ENCODE data around the gene PEAK1.
"Not testable (repeated sequence)": the region's sequence is repeated elsewhere in the genome, so short reads cannot be mapped to it uniquely, and the experiment has no call there.

PEAK1 gene

DNA sequence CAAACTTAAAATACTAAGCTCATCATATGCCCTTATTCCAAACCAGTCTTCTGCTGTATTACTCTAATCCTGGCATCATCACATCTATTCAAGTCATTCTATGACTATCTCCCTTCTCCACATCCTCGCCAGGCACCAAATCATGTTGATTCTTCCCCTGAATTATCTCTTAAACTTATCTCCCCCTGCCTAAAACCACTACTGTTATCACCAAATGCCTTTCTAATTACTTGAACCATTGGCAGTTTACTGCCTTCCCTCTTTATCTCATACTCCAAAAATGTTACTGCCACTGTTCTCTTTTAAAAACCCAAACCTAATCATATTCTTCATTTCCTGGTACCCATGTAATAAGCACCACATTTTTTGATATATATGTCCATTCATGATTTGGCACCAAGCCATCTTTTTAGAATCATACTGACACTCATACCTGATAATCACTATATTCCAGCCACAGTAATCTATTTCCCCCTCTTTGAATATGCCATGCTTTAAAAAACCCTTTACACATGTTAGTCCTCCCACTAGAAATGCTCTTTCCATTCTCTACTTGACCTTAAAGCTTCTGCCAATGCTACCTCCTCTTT lies 126.8 kb downstream of the PEAK1 start:
- no peak for DNase-seq

GRCh38 chr15:77291107-77291506 lies 128.8 kb downstream of the PEAK1 start:
- no peak for DNase-seq

- no peak for DNase-seq
These were observed 132.5 kb downstream of the PEAK1 start for GRCh38 chr15:77287385-77287784.

DNA sequence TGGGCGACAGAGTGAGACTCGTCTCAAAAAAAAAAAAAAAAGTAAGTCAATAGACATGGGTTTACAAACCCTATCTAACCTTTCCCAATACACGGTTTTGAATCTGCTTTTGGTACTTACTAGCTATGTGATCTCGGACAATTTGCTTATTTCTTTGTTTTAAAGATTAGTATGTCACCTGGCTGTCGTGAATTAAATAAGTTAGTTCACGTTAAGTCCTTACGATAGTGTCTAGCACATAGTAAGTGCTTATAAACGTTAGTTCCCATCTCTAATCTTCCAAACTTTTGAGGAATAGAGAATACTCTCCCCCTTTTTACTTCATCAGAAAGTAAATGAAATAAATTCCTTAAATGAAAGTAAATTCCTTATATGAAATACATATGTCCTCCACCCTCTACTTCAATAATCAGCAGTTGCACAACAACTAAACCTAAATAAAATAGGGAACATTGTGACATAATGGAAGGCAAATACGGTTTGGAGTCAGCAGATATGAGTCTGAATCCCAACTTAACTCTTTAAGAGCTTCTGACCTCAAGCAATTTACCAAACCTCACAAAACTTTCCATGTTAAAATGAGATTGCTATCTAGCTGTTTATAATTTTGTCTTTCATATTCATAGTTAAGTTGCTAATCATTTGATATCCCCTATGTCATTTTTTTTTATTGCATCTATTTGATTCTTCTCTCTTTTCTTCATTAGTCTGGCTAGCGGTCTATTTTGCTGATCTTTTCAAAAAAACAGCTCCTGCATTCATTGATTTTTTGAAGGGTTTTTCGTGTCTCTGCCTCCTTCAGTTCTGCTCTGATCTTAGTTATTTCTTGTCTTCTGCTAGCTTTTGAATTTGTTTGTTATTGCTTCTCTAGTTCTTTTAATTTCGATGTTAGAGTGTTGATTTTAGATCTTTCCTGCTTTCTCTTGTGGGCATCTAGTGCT lies 134.6 kb downstream of the PEAK1 start:
- DNase-seq: no peak

DNA sequence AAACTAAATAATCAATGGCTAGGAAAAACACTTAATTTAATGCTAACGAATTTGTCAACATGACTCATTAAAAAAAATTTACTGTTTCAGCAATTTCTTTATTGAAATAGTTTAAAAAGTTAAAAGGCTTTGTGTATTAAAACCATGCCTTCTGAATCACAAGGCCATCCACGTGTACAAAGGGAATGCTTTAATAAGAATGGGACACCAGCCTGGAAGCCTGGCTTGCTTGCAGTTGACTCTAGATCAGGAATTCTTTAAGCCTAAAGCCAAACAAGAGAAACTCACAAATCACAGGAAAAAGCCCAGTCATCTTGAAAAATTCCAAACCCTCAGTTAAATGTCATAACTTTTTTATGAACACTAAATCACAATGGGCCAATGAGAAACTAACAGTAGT lies 137.6 kb downstream of the PEAK1 start:
- no peak for DNase-seq

DNA sequence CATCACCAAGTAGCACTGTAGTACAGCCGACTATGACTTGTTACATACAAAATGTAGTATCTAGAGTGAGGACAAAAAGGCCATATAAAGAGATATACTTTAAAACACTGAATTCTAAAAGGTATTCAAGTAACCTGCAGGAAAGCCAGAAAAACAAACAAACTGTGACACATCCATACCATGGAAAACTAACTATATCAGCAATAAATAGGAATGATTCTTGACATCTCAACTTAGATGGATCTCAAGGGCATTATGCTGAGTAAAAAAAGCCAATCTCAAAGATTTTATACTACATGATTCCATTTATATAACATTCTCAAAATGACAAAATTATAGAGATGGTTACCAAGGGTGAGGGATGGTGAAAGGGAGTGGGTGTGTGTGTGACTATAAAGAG lies 143.0 kb downstream of the PEAK1 start:
- no peak for DNase-seq

GRCh38 chr15:77276096-77276495 lies 143.8 kb downstream of the PEAK1 start:
- no peak for DNase-seq

GRCh38 chr15:77273136-77273535 lies 146.8 kb downstream of the PEAK1 start:
- not testable (repeated sequence) for DNase-seq

DNA sequence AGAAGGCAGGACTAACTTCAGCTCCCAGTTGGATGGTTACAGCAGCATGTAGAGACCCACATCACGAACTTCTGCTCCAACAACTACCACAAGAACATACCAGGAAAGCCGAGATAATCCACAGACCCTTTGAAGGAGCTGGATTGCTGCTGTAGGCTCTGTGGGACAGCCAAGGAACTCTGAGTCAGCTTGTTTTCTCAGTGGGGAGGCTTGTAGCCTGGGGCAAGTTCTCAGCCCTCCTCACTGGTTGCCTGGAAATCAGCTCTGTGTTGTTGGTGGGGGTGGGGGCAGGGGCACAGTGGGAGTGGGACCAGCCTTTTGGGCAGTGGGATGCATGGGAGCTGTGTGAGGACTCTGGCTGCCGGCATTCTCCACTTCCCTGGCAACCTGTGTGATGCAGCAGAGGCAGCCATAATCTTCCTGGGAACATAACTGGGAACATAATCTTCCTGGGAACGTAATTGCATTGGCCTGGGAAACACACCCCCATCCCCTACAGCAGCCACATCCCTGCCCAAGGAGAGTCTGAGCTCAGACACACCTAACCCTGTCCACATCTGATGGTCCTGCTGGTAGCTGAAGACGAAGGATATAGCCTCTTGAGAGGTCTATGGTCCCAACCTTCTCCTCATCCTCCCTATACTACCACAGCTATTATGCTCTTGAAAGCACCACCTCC lies 153.1 kb downstream of the PEAK1 start:
- no peak for DNase-seq

GRCh38 chr15:77255385-77255784 lies 164.5 kb downstream of the PEAK1 start:
- DNase-seq: no peak

DNA sequence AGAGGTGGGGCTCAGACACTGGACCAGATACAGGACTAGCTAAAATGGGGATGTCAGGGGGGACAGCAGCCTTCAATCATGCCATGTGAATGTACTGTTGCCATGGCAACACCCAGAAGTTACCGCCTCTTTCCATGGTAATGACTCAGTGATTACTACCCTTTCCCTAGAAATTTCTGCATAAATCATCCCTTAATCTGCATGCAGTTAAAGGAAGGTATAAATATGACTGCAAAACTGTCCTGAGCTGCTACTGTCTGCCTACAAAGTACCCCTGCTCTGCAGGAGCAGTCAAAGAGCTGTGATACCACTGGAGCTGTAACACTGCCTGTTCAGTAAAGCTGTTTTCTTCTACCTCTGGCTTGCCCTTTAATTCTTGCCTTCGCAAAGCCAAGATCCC lies 168.2 kb downstream of the PEAK1 start:
- no peak for DNase-seq

DNA sequence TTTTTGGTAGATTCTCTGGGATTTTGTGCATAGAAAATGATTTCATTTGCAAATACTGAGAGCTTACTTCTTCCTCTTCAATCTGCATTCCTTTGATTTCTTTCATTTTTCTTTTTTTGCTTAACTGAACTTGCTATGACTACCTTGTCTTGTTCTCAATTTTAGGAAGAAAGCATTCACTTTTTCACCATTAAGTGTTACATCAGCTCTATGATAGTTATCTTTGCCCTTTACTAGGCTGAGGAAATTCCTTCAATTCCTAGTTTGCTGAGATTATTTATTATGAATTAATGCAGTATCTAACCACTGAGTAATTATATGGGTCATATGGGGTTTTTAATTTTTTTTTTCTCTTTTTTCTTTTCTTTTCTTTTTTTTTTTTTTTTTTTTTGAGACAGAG lies 172.8 kb downstream of the PEAK1 start:
- no peak for DNase-seq

DNA sequence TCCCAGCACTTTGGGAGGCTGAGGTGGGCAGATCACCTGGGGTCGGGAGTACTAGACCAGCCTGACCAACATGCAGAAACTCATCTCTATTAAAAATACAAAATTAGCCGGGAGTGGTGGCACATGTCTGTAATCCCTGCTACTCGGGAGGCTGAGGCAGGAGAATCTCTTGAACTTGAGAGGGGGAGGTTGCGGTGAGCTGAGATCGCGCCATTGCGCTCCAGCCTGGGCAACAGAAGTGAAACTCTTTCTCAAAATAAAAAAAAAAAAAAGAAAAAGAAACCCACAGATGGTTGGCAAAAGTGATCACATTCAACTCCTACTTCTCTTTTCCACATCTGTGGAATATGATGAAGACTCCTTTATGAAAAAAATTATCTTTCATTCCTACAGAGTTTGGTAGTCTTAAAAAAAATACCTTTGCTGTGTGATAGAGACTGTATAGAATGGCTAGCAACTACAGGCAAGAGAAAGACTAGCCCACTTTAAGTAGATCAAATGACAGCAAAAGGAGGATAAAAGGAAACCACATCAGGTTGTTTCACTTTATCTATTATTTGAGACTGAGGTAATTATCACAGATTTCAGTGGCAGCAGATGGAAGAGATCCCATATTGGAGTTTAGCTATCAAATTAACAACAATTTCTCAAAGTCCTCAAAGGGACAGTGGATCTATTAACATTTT lies 176.0 kb downstream of the PEAK1 start:
- DNase-seq: no peak

DNA sequence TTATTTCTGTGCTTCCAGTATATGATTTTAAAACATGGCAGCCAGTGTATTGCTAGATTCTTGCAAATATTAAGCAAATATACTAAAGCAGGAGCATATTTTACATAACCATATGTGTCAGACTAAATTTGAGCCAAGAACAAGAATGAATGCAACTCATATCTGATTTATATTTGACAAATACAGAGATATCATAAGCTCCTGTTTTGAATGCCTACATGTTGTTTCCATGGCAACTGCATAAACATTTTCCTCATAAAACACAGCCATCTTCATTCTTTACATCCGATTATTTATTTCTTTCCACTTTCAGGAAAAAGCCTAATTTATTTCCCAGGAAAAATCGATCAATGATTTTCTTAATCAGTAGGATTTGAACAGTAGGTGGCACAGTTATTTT lies 176.8 kb downstream of the PEAK1 start:
- DNase-seq: no peak

- DNase-seq: no peak
These were observed 179.9 kb downstream of the PEAK1 start for GRCh38 chr15:77239882-77240608.

GRCh38 chr15:77235566-77235965 lies 184.3 kb downstream of the PEAK1 start:
- DNase-seq: no peak

DNA sequence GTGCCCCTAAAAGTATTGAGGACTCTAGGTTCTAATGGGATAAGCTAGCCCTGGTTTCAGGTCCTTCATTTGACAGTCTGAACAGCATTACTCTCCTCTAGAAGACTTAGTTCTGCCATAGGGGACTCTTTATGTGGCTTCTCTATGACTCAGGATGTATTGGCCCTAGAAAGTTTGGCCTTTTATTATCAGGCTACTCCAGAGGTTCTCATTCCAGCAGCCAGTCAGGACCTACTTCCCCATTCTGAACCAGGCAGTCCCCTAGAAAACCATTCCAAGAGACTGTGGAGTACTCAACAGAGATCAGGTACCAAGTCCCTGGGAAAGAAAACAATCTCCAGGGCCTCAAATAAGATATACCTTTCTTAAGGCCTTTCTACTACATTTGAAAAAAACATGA lies 191.1 kb downstream of the PEAK1 start:
- no peak for DNase-seq

GRCh38 chr15:77226652-77227051 lies 193.3 kb downstream of the PEAK1 start:
- no peak for DNase-seq

GRCh38 chr15:77225646-77226045 lies 194.3 kb downstream of the PEAK1 start:
- no peak for DNase-seq

- DNase-seq: no peak
These were observed 194.8 kb downstream of the PEAK1 start for GRCh38 chr15:77225088-77225487.

- no peak for DNase-seq
These were observed 195.6 kb downstream of the PEAK1 start for GRCh38 chr15:77224352-77224751.

DNA sequence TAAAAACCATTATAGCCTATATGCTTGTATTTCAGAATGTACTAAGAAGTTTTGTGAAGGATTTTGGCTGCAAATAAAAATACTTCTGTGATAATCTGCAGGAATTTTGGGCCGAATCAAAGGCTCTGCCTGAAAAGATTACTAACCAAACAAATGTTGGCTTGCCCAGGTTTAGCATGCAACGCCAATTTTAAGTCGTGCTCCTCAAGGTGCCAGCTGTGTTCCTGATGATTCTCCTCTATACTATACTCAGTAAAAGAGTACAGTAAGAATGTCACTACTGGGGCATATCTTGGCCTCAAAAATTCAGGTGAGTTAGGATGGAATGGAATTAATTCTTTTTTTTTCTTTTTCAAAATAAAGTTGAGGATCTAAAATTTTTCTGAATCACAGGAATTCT lies 198.2 kb downstream of the PEAK1 start:
- DNase-seq: no peak

DNA sequence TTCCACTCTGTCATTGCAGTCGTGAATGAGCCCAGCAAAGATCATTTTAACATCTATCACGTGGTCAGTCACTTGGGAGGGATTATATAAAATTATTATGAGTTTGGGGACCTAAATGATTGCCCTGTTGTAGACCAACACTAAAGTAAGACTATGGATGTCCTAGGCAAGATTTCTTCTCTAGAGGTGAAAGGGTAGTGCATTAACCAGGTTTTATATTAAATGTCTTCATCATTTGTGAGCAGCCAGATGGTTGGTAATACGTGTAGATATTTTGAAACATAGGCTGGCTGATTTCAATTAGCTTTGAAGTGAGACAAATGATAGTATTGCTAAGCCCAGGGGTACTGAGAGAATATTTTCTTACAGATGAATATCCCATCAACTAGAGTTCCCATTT lies 198.7 kb downstream of the PEAK1 start:
- DNase-seq: no peak
